Smooth muscle cell (in vitro differentiated cells): ENCODE results near the gene HLA-C. TPM values are rescaled to one million over a fixed set of nuclear protein-coding genes. Genes with fewer than 3 reads are reported as not detected.

ENCODE experiments used
- DNase-seq: peaks from one replicate; lab custom pipeline; 2025; ENCODE audit not compliant: unreplicated experiment; lab: John Stamatoyannopoulos, UW
- H2AFZ ChIP-seq: fragments of 200-600 bp; sonication (generic); 2 replicates; pipeline ENCODE4 v1.6.0; 2016; ENCODE audit warnings: antibody characterized with exemption, low read depth, mild to moderate bottlenecking
- H3F3A ChIP-seq: fragments of 200-600 bp; sonication (generic); 2 replicates; pipeline ENCODE4 v1.6.0; 2017; ENCODE audit warnings: antibody characterized with exemption, low read depth
- H3K27ac ChIP-seq: fragments of 200-600 bp; sonication (generic); 2 replicates; pipeline ENCODE4 v1.5.1; 2016; ENCODE audit warnings: low read depth, mild to moderate bottlenecking
- H3K27me3 ChIP-seq: fragments of 200-600 bp; sonication (generic); 2 replicates; pipeline ENCODE4 v1.6.1; 2016; ENCODE audit warnings: low read depth, mild to moderate bottlenecking
- H3K36me3 ChIP-seq: fragments of 200-600 bp; sonication (generic); 2 replicates; pipeline ENCODE4 v1.5.1; 2016; ENCODE audit warnings: low read depth
- H3K4me1 ChIP-seq: fragments of 200-600 bp; sonication (generic); 2 replicates; pipeline ENCODE4 v1.5.1; 2016; ENCODE audit warnings: low read depth
- H3K4me2 ChIP-seq: fragments of 200-600 bp; sonication (generic); 2 replicates; pipeline ENCODE4 v1.6.0; 2016; ENCODE audit warnings: mild to moderate bottlenecking
- H3K4me3 ChIP-seq: fragments of 200-600 bp; sonication (generic); 2 replicates; pipeline ENCODE4 v1.5.1; 2016; ENCODE audit warnings: mild to moderate bottlenecking
- H3K79me2 ChIP-seq: fragments of 200-600 bp; sonication (generic); 2 replicates; pipeline ENCODE4 v1.6.0; 2016; ENCODE audit warnings: low read depth, mild to moderate bottlenecking
- H3K9ac ChIP-seq: fragments of 200-600 bp; sonication (generic); 2 replicates; pipeline ENCODE4 v1.6.0; 2016; ENCODE audit warnings: low read depth
- H3K9me3 ChIP-seq: fragments of 200-600 bp; sonication (generic); replicated peaks from 2 replicates; pipeline ENCODE4 v1.5.1; 2016; ENCODE audit warnings: low read depth
- H4K20me1 ChIP-seq: fragments of 200-600 bp; sonication (generic); 2 replicates; pipeline ENCODE4 v1.6.0; 2016; ENCODE audit warnings: low read depth
- WGBS: methylation state at CpG from one replicate; pipeline ENCODE4 v1.1.7; 2016; ENCODE audit warnings: low lambda C conversion rate; 5-methylcytosine and 5-hydroxymethylcytosine counted together
- polyA plus RNA-seq: library from polyadenylated mRNA; unstranded; fragments of >200 nt; fragmentation: Nextera tagmentation; extraction: Ambion mirVana; gene quantifications from 2 replicates; pipeline ENCODE4 v1.2.1, GENCODE V29; 2016
- total RNA-seq: library from RNA; depleted of rRNA; stranded (reverse); fragments of >200 nt; gene quantifications from 2 replicates; pipeline ENCODE4 v1.2.3, GENCODE V29; 2014
- TF ChIP-seq, protein P1 (sequence below): fragments of 200-600 bp; sonication (generic); IDR thresholded peaks from 2 replicates; pipeline ENCODE4 v1.5.1; 2017; ENCODE audit warnings: borderline replicate concordance, mild to moderate bottlenecking, antibody characterized with exemption; ENCODE audit not compliant: insufficient read depth, poor library complexity, severe bottlenecking

Gene HLA-C
- total and polyA plus RNA-seq, 2 experiments from 2014 or later: 256 to 404 TPM

GRCh38 chr6:31308845-31309175 is 36.9 kb upstream of the HLA-C start:
- no peaks in the 10 kb centered on the region for H3K4me1 ChIP-seq
- H3K27ac ChIP-seq: no peak overlapping the region
- H2AFZ ChIP-seq: no peak overlapping the region
- no peak overlapping the region for H3K4me3 ChIP-seq
- no peak for DNase-seq
- peaks cover 22% of the 10 kb centered on the region for H3K27me3 ChIP-seq
- no peaks in the 10 kb centered on the region for H3F3A ChIP-seq
- no peaks in the 10 kb centered on the region for H4K20me1 ChIP-seq
- 66% methylated on average over 6 of the region's 11 CpGs for WGBS
- H3K9me3 ChIP-seq: no peaks in the 10 kb centered on the region
- TF ChIP-seq, protein P1, sequence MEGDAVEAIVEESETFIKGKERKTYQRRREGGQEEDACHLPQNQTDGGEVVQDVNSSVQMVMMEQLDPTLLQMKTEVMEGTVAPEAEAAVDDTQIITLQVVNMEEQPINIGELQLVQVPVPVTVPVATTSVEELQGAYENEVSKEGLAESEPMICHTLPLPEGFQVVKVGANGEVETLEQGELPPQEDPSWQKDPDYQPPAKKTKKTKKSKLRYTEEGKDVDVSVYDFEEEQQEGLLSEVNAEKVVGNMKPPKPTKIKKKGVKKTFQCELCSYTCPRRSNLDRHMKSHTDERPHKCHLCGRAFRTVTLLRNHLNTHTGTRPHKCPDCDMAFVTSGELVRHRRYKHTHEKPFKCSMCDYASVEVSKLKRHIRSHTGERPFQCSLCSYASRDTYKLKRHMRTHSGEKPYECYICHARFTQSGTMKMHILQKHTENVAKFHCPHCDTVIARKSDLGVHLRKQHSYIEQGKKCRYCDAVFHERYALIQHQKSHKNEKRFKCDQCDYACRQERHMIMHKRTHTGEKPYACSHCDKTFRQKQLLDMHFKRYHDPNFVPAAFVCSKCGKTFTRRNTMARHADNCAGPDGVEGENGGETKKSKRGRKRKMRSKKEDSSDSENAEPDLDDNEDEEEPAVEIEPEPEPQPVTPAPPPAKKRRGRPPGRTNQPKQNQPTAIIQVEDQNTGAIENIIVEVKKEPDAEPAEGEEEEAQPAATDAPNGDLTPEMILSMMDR: no peak
- no peak overlapping the region for H3K4me2 ChIP-seq
- no peaks in the 10 kb centered on the region for H3K79me2 ChIP-seq
- H3K9ac ChIP-seq: no peak overlapping the region
- no peaks in the 10 kb centered on the region for H3K36me3 ChIP-seq

DNA sequence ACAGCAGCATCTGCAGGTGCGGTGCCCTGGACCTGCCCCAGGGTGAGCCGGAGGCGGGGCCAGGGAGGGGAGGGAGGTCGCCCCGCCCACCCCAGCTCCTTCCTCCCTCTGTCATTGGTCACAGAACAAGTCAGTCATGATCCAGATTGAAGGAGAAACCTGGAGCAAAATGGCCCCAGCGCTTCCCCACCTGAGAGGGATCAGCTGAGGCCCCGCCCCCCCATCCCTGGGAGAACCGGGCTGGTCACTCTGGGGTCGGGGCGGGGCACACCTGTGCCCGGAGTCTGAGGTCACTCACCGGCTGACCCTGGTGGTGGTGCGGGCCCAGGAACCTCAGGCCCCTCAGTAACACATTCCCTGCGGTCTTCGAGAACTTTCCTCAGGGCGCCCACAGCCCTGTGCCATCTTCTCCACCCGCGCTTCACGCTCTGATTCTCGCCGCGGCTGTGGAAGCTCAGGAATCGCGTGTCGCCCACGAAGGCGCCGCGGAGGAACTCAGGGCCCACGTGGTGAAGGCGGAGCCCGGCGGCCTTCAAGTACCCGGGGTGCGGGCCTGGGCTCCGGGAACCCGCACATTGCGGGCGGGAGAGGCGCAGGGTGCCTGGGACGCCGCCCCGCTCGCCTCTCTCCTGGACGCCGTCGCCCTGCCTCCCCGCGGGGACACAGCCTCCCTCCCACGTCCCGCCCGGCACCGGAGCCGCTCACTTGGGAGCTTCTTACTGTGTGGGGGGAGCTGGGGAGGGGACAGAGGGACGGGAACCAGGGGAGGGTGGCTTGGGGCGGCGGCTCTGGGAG is 36.4 kb upstream of the HLA-C start:
- H3K4me3 ChIP-seq: no peak overlapping the region
- H3K36me3 ChIP-seq: no peaks in the 10 kb centered on the region
- WGBS: 0% methylated on average over 3 of the region's 57 CpGs
- H3F3A ChIP-seq: no peaks in the 10 kb centered on the region
- H3K4me1 ChIP-seq: no peaks in the 10 kb centered on the region
- H3K9ac ChIP-seq: no peak overlapping the region
- peaks cover 21% of the 10 kb centered on the region for H3K27me3 ChIP-seq
- H3K27ac ChIP-seq: no peak overlapping the region
- peak overlapping the region; percentile 57 for H3K4me2 ChIP-seq
- H3K9me3 ChIP-seq: no peaks in the 10 kb centered on the region
- H3K79me2 ChIP-seq: no peaks in the 10 kb centered on the region
- no peak for DNase-seq
- no peak overlapping the region for H2AFZ ChIP-seq
- TF ChIP-seq, protein P1: no peak
- H4K20me1 ChIP-seq: no peaks in the 10 kb centered on the region

DNA sequence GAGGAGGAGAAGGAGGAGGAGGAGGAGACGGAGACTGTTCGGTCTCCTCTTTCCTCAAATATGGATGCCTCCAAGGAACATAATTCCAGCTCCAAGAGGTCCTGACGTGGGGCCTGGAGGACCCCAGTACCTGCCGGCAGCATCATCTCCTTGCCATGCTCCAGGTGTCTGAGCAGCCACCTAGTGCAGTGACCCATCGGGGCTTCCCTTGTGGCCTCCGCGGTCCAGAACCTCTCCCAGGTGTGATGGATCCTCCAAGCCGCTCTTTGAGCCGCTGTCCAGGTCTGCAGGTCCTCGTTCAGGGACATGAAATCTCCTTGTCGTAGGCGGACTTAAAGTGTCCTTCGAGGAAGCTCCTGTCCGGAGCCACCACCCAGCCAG is 35.8 kb upstream of the HLA-C start:
- Histone ChIP-seq H3K4me2 (no peak overlapping the region), H3K9ac (no peak overlapping the region)
- TF ChIP-seq, protein P1: no peak

GRCh38 chr6:31305703-31306219 is 33.9 kb upstream of the HLA-C start:
- Histone ChIP-seq H3K27ac (no peak overlapping the region), H3K9ac (no peak overlapping the region), H3K79me2 (no peaks in the 10 kb centered on the region), H3K4me2 (no peak overlapping the region), H3K9me3 (no peaks in the 10 kb centered on the region), H4K20me1 (no peaks in the 10 kb centered on the region), H3K27me3 (peaks cover 23% of the 10 kb centered on the region), H3K4me1 (no peaks in the 10 kb centered on the region), H3K4me3 (no peak overlapping the region), H2AFZ (no peak overlapping the region), H3K36me3 (no peaks in the 10 kb centered on the region), H3F3A (no peaks in the 10 kb centered on the region)
- TF ChIP-seq, protein P1: no peak
- no peak for DNase-seq
- 66% methylated on average over 4 of the region's 4 CpGs for WGBS

More for the DNA sequence above, 35.8 kb upstream of the HLA-C start:
- H3K4me3 ChIP-seq: no peak overlapping the region
- no peaks in the 10 kb centered on the region for H3F3A ChIP-seq
- no peaks in the 10 kb centered on the region for H3K79me2 ChIP-seq
- no peaks in the 10 kb centered on the region for H4K20me1 ChIP-seq
- H3K27ac ChIP-seq: no peak overlapping the region
- WGBS: 82% methylated on average over 12 of the region's 14 CpGs
- no peaks in the 10 kb centered on the region for H3K9me3 ChIP-seq
- H3K4me1 ChIP-seq: no peaks in the 10 kb centered on the region
- H3K36me3 ChIP-seq: no peaks in the 10 kb centered on the region
- DNase-seq: no peak
- H2AFZ ChIP-seq: no peak overlapping the region
- H3K27me3 ChIP-seq: peaks cover 23% of the 10 kb centered on the region
